Endothelial cell of umbilical vein (primary cell): Measurements from ENCODE around the gene IGF2BP2.

Source experiments
- EZH2 ChIP-seq: IDR thresholded peaks from 2 replicates; pipeline ENCODE4 v1.6.1; 2012; ENCODE audit warnings: borderline replicate concordance, low read depth, mild to moderate bottlenecking, moderate library complexity, low read length, inconsistent platforms; ENCODE audit not compliant: severe bottlenecking
- FOS ChIP-seq: IDR thresholded peaks from 2 replicates; pipeline ENCODE4 v1.6.1; 2011; ENCODE audit warnings: mild to moderate bottlenecking, low read length, moderate library complexity, borderline replicate concordance; ENCODE audit not compliant: insufficient read depth
- GATA2 ChIP-seq: IDR thresholded peaks from 2 replicates; pipeline ENCODE4 v1.7.0; 2011; ENCODE audit warnings: low read depth, mild to moderate bottlenecking, moderate library complexity, mixed read lengths, low read length; ENCODE audit not compliant: insufficient read length, insufficient read depth
- JUN ChIP-seq: IDR thresholded peaks from 2 replicates; pipeline ENCODE4 v1.6.1; 2011; ENCODE audit warnings: borderline replicate concordance, low read depth; ENCODE audit not compliant: insufficient read length, insufficient read depth
- MYC ChIP-seq: IDR thresholded peaks from one replicate; pipeline ENCODE4 v1.6.1; 2011; ENCODE audit warnings: mild to moderate bottlenecking, low read depth, low read length
- POLR2A ChIP-seq: IDR thresholded peaks from 2 replicates; pipeline ENCODE4 v1.6.1; 2012; ENCODE audit warnings: low read depth, mild to moderate bottlenecking, control low read depth, low read length
- POLR2AphosphoS5 ChIP-seq: IDR thresholded peaks from 2 replicates; pipeline ENCODE4 v1.6.1; 2012; ENCODE audit warnings: low read depth, mild to moderate bottlenecking, control low read depth, low read length, moderate library complexity; ENCODE audit not compliant: insufficient read depth
- TF ChIP-seq, protein P1 (sequence below), 2 donors: IDR thresholded peaks; 1 replicate in 1 of 2; 2 replicates in 1 of 2; pipeline ENCODE4 v1.5.1; 2011; ENCODE audit warnings: low read length in 2 of 2, mild to moderate bottlenecking in 2 of 2, moderate library complexity in 2 of 2, control low read depth in 1 of 2, inconsistent platforms in 1 of 2, low read depth in 1 of 2; ENCODE audit not compliant: insufficient read depth in 1 of 2; ENCODE audit errors: extremely low read depth in 1 of 2
- TF ChIP-seq, protein P2 (sequence below): IDR thresholded peaks from 2 replicates; pipeline ENCODE4 v1.6.1; 2011; ENCODE audit not compliant: insufficient read depth, insufficient read length

DNA sequence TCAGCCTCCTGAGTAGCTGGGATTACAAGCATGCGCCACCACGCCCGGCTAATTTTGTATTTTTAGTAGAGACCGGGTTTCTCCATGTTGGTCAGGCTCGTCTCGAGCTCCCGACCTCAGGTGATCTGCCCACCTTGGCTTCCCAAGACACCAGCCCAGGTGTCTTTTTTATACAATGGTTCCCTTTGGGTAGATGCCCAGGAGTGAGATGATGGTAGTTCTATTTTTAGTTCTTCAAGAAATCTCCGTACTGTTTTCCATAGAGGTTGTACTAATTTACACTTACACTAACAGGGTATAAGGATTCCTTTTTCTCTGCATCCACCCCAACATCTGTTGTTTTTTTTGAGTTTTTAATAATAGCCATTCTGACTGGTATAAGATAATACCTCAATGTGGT lies 94.3 kb downstream of the IGF2BP2 start:
- TF ChIP-seq, protein P1, sequence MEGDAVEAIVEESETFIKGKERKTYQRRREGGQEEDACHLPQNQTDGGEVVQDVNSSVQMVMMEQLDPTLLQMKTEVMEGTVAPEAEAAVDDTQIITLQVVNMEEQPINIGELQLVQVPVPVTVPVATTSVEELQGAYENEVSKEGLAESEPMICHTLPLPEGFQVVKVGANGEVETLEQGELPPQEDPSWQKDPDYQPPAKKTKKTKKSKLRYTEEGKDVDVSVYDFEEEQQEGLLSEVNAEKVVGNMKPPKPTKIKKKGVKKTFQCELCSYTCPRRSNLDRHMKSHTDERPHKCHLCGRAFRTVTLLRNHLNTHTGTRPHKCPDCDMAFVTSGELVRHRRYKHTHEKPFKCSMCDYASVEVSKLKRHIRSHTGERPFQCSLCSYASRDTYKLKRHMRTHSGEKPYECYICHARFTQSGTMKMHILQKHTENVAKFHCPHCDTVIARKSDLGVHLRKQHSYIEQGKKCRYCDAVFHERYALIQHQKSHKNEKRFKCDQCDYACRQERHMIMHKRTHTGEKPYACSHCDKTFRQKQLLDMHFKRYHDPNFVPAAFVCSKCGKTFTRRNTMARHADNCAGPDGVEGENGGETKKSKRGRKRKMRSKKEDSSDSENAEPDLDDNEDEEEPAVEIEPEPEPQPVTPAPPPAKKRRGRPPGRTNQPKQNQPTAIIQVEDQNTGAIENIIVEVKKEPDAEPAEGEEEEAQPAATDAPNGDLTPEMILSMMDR (IDR thresholded peaks at IDR 0.05; ENCODE audit: extremely low read depth in 1 of 2, insufficient read depth in 1 of 2, low read depth in 1 of 2, low read length in 2 of 2) = no peak
- TF ChIP-seq MYC (no peak), POLR2AphosphoS5 (no peak), POLR2A (no peak), EZH2 (no peak), JUN (no peak), FOS (no peak), GATA2 (no peak)
- TF ChIP-seq, protein P2, sequence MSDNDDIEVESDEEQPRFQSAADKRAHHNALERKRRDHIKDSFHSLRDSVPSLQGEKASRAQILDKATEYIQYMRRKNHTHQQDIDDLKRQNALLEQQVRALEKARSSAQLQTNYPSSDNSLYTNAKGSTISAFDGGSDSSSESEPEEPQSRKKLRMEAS = no peak
